Smooth muscle cell (in vitro differentiated cells): ENCODE results near the gene TTC29. TPM values are rescaled to one million over a fixed set of nuclear protein-coding genes. Genes with fewer than 3 reads are reported as not detected.

Source experiments
- DNase-seq: peaks from one replicate; lab custom pipeline; 2025; ENCODE audit not compliant: unreplicated experiment; lab: John Stamatoyannopoulos, UW
- H2AFZ ChIP-seq: fragments of 200-600 bp; sonication (generic); 2 replicates; pipeline ENCODE4 v1.6.0; 2016; ENCODE audit warnings: antibody characterized with exemption, low read depth, mild to moderate bottlenecking
- H3F3A ChIP-seq: fragments of 200-600 bp; sonication (generic); 2 replicates; pipeline ENCODE4 v1.6.0; 2017; ENCODE audit warnings: antibody characterized with exemption, low read depth
- H3K27ac ChIP-seq: fragments of 200-600 bp; sonication (generic); 2 replicates; pipeline ENCODE4 v1.5.1; 2016; ENCODE audit warnings: low read depth, mild to moderate bottlenecking
- H3K27me3 ChIP-seq: fragments of 200-600 bp; sonication (generic); 2 replicates; pipeline ENCODE4 v1.6.1; 2016; ENCODE audit warnings: low read depth, mild to moderate bottlenecking
- H3K36me3 ChIP-seq: fragments of 200-600 bp; sonication (generic); 2 replicates; pipeline ENCODE4 v1.5.1; 2016; ENCODE audit warnings: low read depth
- H3K4me1 ChIP-seq: fragments of 200-600 bp; sonication (generic); 2 replicates; pipeline ENCODE4 v1.5.1; 2016; ENCODE audit warnings: low read depth
- H3K4me2 ChIP-seq: fragments of 200-600 bp; sonication (generic); 2 replicates; pipeline ENCODE4 v1.6.0; 2016; ENCODE audit warnings: mild to moderate bottlenecking
- H3K4me3 ChIP-seq: fragments of 200-600 bp; sonication (generic); 2 replicates; pipeline ENCODE4 v1.5.1; 2016; ENCODE audit warnings: mild to moderate bottlenecking
- H3K79me2 ChIP-seq: fragments of 200-600 bp; sonication (generic); 2 replicates; pipeline ENCODE4 v1.6.0; 2016; ENCODE audit warnings: low read depth, mild to moderate bottlenecking
- H3K9ac ChIP-seq: fragments of 200-600 bp; sonication (generic); 2 replicates; pipeline ENCODE4 v1.6.0; 2016; ENCODE audit warnings: low read depth
- H3K9me3 ChIP-seq: fragments of 200-600 bp; sonication (generic); replicated peaks from 2 replicates; pipeline ENCODE4 v1.5.1; 2016; ENCODE audit warnings: low read depth
- H4K20me1 ChIP-seq: fragments of 200-600 bp; sonication (generic); 2 replicates; pipeline ENCODE4 v1.6.0; 2016; ENCODE audit warnings: low read depth
- WGBS: methylation state at CpG from one replicate; pipeline ENCODE4 v1.1.7; 2016; ENCODE audit warnings: low lambda C conversion rate; 5-methylcytosine and 5-hydroxymethylcytosine counted together
- polyA plus RNA-seq: library from polyadenylated mRNA; unstranded; fragments of >200 nt; fragmentation: Nextera tagmentation; extraction: Ambion mirVana; gene quantifications from 2 replicates; pipeline ENCODE4 v1.2.1, GENCODE V29; 2016
- total RNA-seq: library from RNA; depleted of rRNA; stranded (reverse); fragments of >200 nt; gene quantifications from 2 replicates; pipeline ENCODE4 v1.2.3, GENCODE V29; 2014
- TF ChIP-seq, protein P1 (sequence below): fragments of 200-600 bp; sonication (generic); IDR thresholded peaks from 2 replicates; pipeline ENCODE4 v1.5.1; 2017; ENCODE audit warnings: borderline replicate concordance, mild to moderate bottlenecking, antibody characterized with exemption; ENCODE audit not compliant: insufficient read depth, poor library complexity, severe bottlenecking

Gene TTC29
- total and polyA plus RNA-seq, 2 experiments from 2014 or later, result 0.82 to 1.3 TPM

- 79% methylated on average over 3 of the region's 3 CpGs for WGBS
Measured at GRCh38 chr4:146857298-146857697, 88.4 kb downstream of the TTC29 start.

DNA sequence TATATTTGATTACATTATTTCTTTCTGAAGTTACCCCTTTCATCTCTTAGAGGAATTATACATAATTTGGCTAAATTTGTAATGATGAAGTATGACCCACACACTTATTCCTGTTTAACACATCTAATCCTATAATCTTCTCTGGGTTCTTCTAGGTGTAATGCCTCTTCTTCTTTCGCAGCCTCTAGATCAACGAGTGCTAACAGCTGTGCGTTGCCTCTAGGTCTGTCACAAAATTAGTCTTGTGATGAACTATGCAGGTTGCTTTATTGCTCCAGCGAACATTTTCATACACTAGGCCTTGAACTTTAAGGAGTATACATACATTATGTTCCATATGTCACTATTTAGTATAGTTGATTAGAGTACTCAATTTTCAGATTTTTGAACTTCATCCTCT is 89.9 kb downstream of the TTC29 start:
- no peak overlapping the region for H3K27ac ChIP-seq
- H3K36me3 ChIP-seq, result no peaks in the 10 kb centered on the region
- H3K4me2 ChIP-seq, result no peak overlapping the region
- no peak overlapping the region for H2AFZ ChIP-seq
- H3K27me3 ChIP-seq, result no peaks in the 10 kb centered on the region
- DNase-seq, result no peak
- TF ChIP-seq, protein P1, sequence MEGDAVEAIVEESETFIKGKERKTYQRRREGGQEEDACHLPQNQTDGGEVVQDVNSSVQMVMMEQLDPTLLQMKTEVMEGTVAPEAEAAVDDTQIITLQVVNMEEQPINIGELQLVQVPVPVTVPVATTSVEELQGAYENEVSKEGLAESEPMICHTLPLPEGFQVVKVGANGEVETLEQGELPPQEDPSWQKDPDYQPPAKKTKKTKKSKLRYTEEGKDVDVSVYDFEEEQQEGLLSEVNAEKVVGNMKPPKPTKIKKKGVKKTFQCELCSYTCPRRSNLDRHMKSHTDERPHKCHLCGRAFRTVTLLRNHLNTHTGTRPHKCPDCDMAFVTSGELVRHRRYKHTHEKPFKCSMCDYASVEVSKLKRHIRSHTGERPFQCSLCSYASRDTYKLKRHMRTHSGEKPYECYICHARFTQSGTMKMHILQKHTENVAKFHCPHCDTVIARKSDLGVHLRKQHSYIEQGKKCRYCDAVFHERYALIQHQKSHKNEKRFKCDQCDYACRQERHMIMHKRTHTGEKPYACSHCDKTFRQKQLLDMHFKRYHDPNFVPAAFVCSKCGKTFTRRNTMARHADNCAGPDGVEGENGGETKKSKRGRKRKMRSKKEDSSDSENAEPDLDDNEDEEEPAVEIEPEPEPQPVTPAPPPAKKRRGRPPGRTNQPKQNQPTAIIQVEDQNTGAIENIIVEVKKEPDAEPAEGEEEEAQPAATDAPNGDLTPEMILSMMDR, result no peak
- no peak overlapping the region for H3K4me3 ChIP-seq
- WGBS, result 89% methylated on average over 4 of the region's 4 CpGs
- no peaks in the 10 kb centered on the region for H3K4me1 ChIP-seq
- H3K9ac ChIP-seq, result no peak overlapping the region
- no peaks in the 10 kb centered on the region for H4K20me1 ChIP-seq
- H3F3A ChIP-seq, result no peaks in the 10 kb centered on the region
- no peaks in the 10 kb centered on the region for H3K9me3 ChIP-seq
- no peaks in the 10 kb centered on the region for H3K79me2 ChIP-seq

More at GRCh38 chr4:146857298-146857697, 88.4 kb downstream of the TTC29 start:
- Histone ChIP-seq H2AFZ (no peak overlapping the region), H3K27me3 (no peaks in the 10 kb centered on the region), H3F3A (no peaks in the 10 kb centered on the region), H3K9me3 (no peaks in the 10 kb centered on the region), H3K4me2 (no peak overlapping the region), H4K20me1 (no peaks in the 10 kb centered on the region), H3K79me2 (no peaks in the 10 kb centered on the region), H3K9ac (no peak overlapping the region), H3K36me3 (no peaks in the 10 kb centered on the region), H3K4me3 (no peak overlapping the region), H3K4me1 (no peaks in the 10 kb centered on the region), H3K27ac (no peak overlapping the region)
- TF ChIP-seq, protein P1, result no peak
- DNase-seq, result no peak

DNA sequence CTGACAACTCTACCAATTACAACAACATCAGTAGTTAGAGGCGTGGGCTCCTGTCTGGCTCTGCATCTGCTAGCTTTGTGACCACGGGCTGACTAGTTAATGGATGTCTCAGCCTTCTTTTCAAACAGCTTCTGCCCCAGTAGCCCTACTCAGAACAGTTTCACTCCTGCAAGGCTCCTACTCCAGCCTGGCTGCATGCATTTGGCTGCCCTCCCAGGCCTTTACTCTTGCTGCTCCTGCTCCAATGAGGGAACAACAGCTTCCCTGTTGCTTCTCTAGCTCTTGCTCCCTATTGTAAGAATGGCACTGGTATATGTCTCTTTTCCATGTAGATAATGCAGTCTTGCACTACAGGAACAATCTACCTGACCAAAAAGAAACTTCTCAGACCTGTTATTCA is 93.3 kb downstream of the TTC29 start:
- H3K4me1 ChIP-seq, result no peaks in the 10 kb centered on the region
- WGBS, result 83% methylated on average over 2 of the region's 2 CpGs
- TF ChIP-seq, protein P1, result no peak

GRCh38 chr4:146847345-146847744 is 98.3 kb downstream of the TTC29 start:
- DNase-seq, result no peak
- Histone ChIP-seq H3K27me3 (no peaks in the 10 kb centered on the region), H3K4me2 (no peak overlapping the region), H3K79me2 (no peaks in the 10 kb centered on the region), H3K4me3 (no peak overlapping the region), H3K27ac (no peak overlapping the region), H3K36me3 (no peaks in the 10 kb centered on the region), H2AFZ (no peak overlapping the region), H4K20me1 (no peaks in the 10 kb centered on the region), H3K9ac (no peak overlapping the region), H3K9me3 (no peaks in the 10 kb centered on the region), H3K4me1 (peaks cover 3% of the 10 kb centered on the region), H3F3A (no peaks in the 10 kb centered on the region)
- TF ChIP-seq, protein P1, result no peak
- whole genome bisulfite sequencing, result 85% methylated on average over 5 of the region's 5 CpGs

More for the DNA sequence above, 93.3 kb downstream of the TTC29 start:
- H3K79me2 ChIP-seq, result no peaks in the 10 kb centered on the region
- H3F3A ChIP-seq, result no peaks in the 10 kb centered on the region
- no peaks in the 10 kb centered on the region for H4K20me1 ChIP-seq
- H3K9ac ChIP-seq, result no peak overlapping the region
- no peaks in the 10 kb centered on the region for H3K27me3 ChIP-seq
- no peak overlapping the region for H3K27ac ChIP-seq
- no peak for DNase-seq
- H2AFZ ChIP-seq, result no peak overlapping the region
- no peaks in the 10 kb centered on the region for H3K9me3 ChIP-seq
- no peak overlapping the region for H3K4me3 ChIP-seq
- no peaks in the 10 kb centered on the region for H3K36me3 ChIP-seq
- H3K4me2 ChIP-seq, result no peak overlapping the region
